H1 (cell line): Measurements from ENCODE around the gene HES1. TPM values are rescaled to one million over a fixed set of nuclear protein-coding genes. Genes with fewer than 3 reads are reported as not detected.

Experiments used
- CTCF ChIA-PET: fragments of 300-600 bp; sonication (Branson Sonifier 250); formaldehyde crosslinking; loops from one replicate; lab custom pipeline; 2021; ENCODE audit not compliant: partially characterized antibody; lab: Charles Lee
- POLR2A ChIA-PET: fragments of 300-600 bp; sonication (Branson Sonifier 250); formaldehyde crosslinking; loops from one replicate; lab custom pipeline; 2021; ENCODE audit warnings: inconsistent platforms; ENCODE audit not compliant: partially characterized antibody; lab: Charles Lee
- DNase-seq, 2 experiments: peaks; one replicate each; pipeline versions ENCODE4 v3.0.0 to v3.0.0-alpha.2; 2010 to 2022; ENCODE audit warnings: low spot score in 2 of 2, low read depth in 1 of 2, mixed read lengths in 1 of 2
- FAIRE-seq: peaks from 2 replicates; lab custom pipeline; 2011; peaks lifted over from hg19 to GRCh38; lab: Jason Lieb, UNC
- H2AFZ ChIP-seq: 2 replicates; pipeline ENCODE4 v1.8.1; 2012; ENCODE audit warnings: low read length, inconsistent platforms
- H2AK5ac ChIP-seq: 2 replicates; pipeline ENCODE4 v1.6.1; 2013; ENCODE audit warnings: low read depth, low read length
- H2BK120ac ChIP-seq: replicated peaks from 2 replicates; pipeline ENCODE3; 2013; ENCODE audit warnings: low read depth, low read length, inconsistent platforms
- H2BK12ac ChIP-seq: 2 replicates; pipeline ENCODE4 v1.6.1; 2013; ENCODE audit warnings: low read depth, low read length
- H2BK15ac ChIP-seq: 2 replicates; pipeline ENCODE4 v1.6.1; 2013; ENCODE audit warnings: low read length
- H2BK20ac ChIP-seq: 2 replicates; pipeline ENCODE4 v1.6.1; 2013; ENCODE audit warnings: low read length
- H2BK5ac ChIP-seq: 2 replicates; pipeline ENCODE4 v1.6.1; 2013; ENCODE audit warnings: low read depth, low read length
- H3K14ac ChIP-seq: 2 replicates; pipeline ENCODE4 v1.6.1; 2013; ENCODE audit warnings: inconsistent platforms; ENCODE audit not compliant: insufficient read length
- H3K18ac ChIP-seq: 2 replicates; pipeline ENCODE4 v1.6.1; 2013; ENCODE audit warnings: low read length; ENCODE audit errors: extremely low read depth
- H3K23ac ChIP-seq: 2 replicates; pipeline ENCODE4 v1.6.1; 2013; ENCODE audit warnings: inconsistent platforms; ENCODE audit not compliant: insufficient read length
- H3K23me2 ChIP-seq: 2 replicates; pipeline ENCODE4 v1.6.1; 2013; ENCODE audit warnings: low read depth, low read length
- H3K27ac ChIP-seq: 2 replicates; pipeline ENCODE4 v1.6.1; 2011; ENCODE audit warnings: low read depth, low read length, inconsistent platforms
- H3K27me3 ChIP-seq, 4 experiments: replicated peaks in 1 of 4; 1 replicate in 1 of 4; 2 replicates in 3 of 4; pipeline versions ENCODE4 v1.6.1 to v1.8.1; 2011 to 2013; ENCODE audit warnings: low read length in 3 of 4, mild to moderate bottlenecking in 3 of 4, inconsistent platforms in 2 of 4, mixed read lengths in 2 of 4, moderate library complexity in 1 of 4; ENCODE audit not compliant: control insufficient read depth in 3 of 4, insufficient read depth in 3 of 4; ENCODE audit errors: extremely low read depth in 1 of 4
- H3K36me3 ChIP-seq, 4 experiments: 2 replicates each; pipeline versions ENCODE4 v1.6.1 to v1.8.1; 2011 to 2013; ENCODE audit warnings: mild to moderate bottlenecking in 4 of 4, low read length in 3 of 4, moderate library complexity in 2 of 4, control low read depth in 1 of 4, inconsistent platforms in 1 of 4; ENCODE audit not compliant: insufficient read depth in 4 of 4, control insufficient read depth in 2 of 4
- H3K4ac ChIP-seq: replicated peaks from 2 replicates; pipeline ENCODE3; 2013; ENCODE audit warnings: low read length, low read depth, mixed read lengths, inconsistent platforms; ENCODE audit not compliant: insufficient read length
- H3K4me1 ChIP-seq, 4 experiments: replicated peaks in 1 of 4; 1 replicate in 1 of 4; 2 replicates in 3 of 4; pipeline versions ENCODE4 v1.6.1 to v1.8.1; 2011 to 2013; ENCODE audit warnings: low read length in 3 of 4, inconsistent platforms in 2 of 4, mixed read lengths in 1 of 4; ENCODE audit not compliant: insufficient read depth in 4 of 4, control insufficient read depth in 3 of 4
- H3K4me2 ChIP-seq, 2 experiments: 2 replicates each; pipeline versions ENCODE4 v1.6.1 to v1.8.1; 2011 to 2013; ENCODE audit warnings: low read depth in 2 of 2, low read length in 2 of 2, control low read depth in 1 of 2, inconsistent platforms in 1 of 2, mild to moderate bottlenecking in 1 of 2; ENCODE audit not compliant: insufficient read depth in 1 of 2
- H3K4me3 ChIP-seq, 4 experiments: fragments of 200-600, 300-600 bp in 1 of 4; sonication (generic), shearing (Covaris generic), sonication (Bioruptor Twin) in 1 of 4; 2 replicates each; pipeline versions ENCODE4 v1.5.1 to v1.8.1; 2011 to 2016; ENCODE audit warnings: low read length in 4 of 4, low read depth in 3 of 4, control low read depth in 2 of 4, inconsistent platforms in 2 of 4, mild to moderate bottlenecking in 2 of 4, mixed read lengths in 1 of 4, moderate library complexity in 1 of 4; ENCODE audit not compliant: insufficient read depth in 2 of 4; ENCODE audit errors: extremely low read depth in 1 of 4
- H3K56ac ChIP-seq: replicated peaks from 2 replicates; pipeline ENCODE3; 2013; ENCODE audit warnings: low read depth, mild to moderate bottlenecking, mixed read lengths, low read length, inconsistent platforms; ENCODE audit not compliant: insufficient read length
- H3K79me1 ChIP-seq: 2 replicates; pipeline ENCODE4 v1.6.1; 2013; ENCODE audit warnings: low read depth, low read length, control low read depth
- H3K79me2 ChIP-seq, 2 experiments: 2 replicates each; pipeline versions ENCODE4 v1.6.1 to v1.8.1; 2012 to 2013; ENCODE audit warnings: low read length in 2 of 2, mild to moderate bottlenecking in 2 of 2, inconsistent platforms in 1 of 2; ENCODE audit not compliant: insufficient read depth in 2 of 2, control insufficient read depth in 1 of 2
- H3K9ac ChIP-seq, 4 experiments: replicated peaks in 1 of 4; 1 replicate in 1 of 4; 2 replicates in 3 of 4; pipeline versions ENCODE4 v1.6.1 to v1.8.1; 2011 to 2013; ENCODE audit warnings: low read depth in 3 of 4, low read length in 3 of 4, control low read depth in 2 of 4, mild to moderate bottlenecking in 2 of 4, moderate library complexity in 2 of 4, inconsistent platforms in 1 of 4; ENCODE audit errors: extremely low read depth in 1 of 4
- H3K9me3 ChIP-seq, 2 experiments: 2 replicates each; pipeline versions ENCODE4 v1.6.1 to v1.8.1; 2012 to 2013; ENCODE audit warnings: mild to moderate bottlenecking in 2 of 2, moderate library complexity in 2 of 2, control low read depth in 1 of 2, inconsistent platforms in 1 of 2, low read depth in 1 of 2, low read length in 1 of 2, mixed read lengths in 1 of 2; ENCODE audit not compliant: insufficient read depth in 2 of 2
- H4K20me1 ChIP-seq, 2 experiments: replicated peaks in 1 of 2; 2 replicates each; pipeline versions ENCODE3 to v1.8.1; 2011 to 2013; ENCODE audit warnings: inconsistent platforms in 2 of 2, low read length in 2 of 2, mild to moderate bottlenecking in 1 of 2; ENCODE audit not compliant: insufficient read depth in 2 of 2, control insufficient read depth in 1 of 2
- H4K5ac ChIP-seq: 2 replicates; pipeline ENCODE4 v1.6.1; 2013; ENCODE audit warnings: low read length, low read depth, mixed read lengths, inconsistent platforms; ENCODE audit not compliant: insufficient read length
- H4K8ac ChIP-seq: 2 replicates; pipeline ENCODE4 v1.8.0; 2013; ENCODE audit warnings: mild to moderate bottlenecking, moderate library complexity, low read length, inconsistent platforms; ENCODE audit not compliant: insufficient read depth; ENCODE audit errors: extremely low read depth
- H4K91ac ChIP-seq: replicated peaks from 2 replicates; pipeline ENCODE3; 2013; ENCODE audit warnings: low read length, mixed read lengths, inconsistent platforms; ENCODE audit not compliant: insufficient read length
- CHD1 ChIP-seq: IDR thresholded peaks from 2 replicates; pipeline ENCODE4 v1.6.1; 2012; ENCODE audit warnings: low read depth, low read length, improper control_type of control experiment
- JUND ChIP-seq: IDR thresholded peaks from 2 replicates; pipeline ENCODE4 v1.6.1; 2011; ENCODE audit warnings: mild to moderate bottlenecking, improper control_type of control experiment, low read length
- KDM4A ChIP-seq: IDR thresholded peaks from one replicate; pipeline ENCODE4 v1.7.1; 2012; ENCODE audit warnings: low read depth, mild to moderate bottlenecking, moderate library complexity, low read length, inconsistent platforms; ENCODE audit not compliant: severe bottlenecking
- MAFK ChIP-seq: IDR thresholded peaks from 2 replicates; pipeline ENCODE4 v1.6.1; 2012; ENCODE audit warnings: low read depth, mild to moderate bottlenecking, improper control_type of control experiment, low read length
- NANOG ChIP-seq: IDR thresholded peaks from 2 replicates; pipeline ENCODE4 v1.6.1; 2011; ENCODE audit warnings: low read length, low read depth, mild to moderate bottlenecking, inconsistent platforms; ENCODE audit not compliant: insufficient read depth, poor library complexity, severe bottlenecking
- NRF1 ChIP-seq: IDR thresholded peaks from 2 replicates; pipeline ENCODE4 v1.6.1; 2011; ENCODE audit warnings: mild to moderate bottlenecking, low read depth, low read length, improper control_type of control experiment
- POLR2A ChIP-seq, 2 experiments: IDR thresholded peaks; 1 replicate in 1 of 2; 2 replicates in 1 of 2; pipeline ENCODE4 v1.6.1; 2011; ENCODE audit warnings: low read depth in 2 of 2, low read length in 2 of 2, mild to moderate bottlenecking in 2 of 2; ENCODE audit errors: control extremely low read depth in 1 of 2
- POLR2AphosphoS5 ChIP-seq: IDR thresholded peaks from 2 replicates; pipeline ENCODE4 v1.6.1; 2011; ENCODE audit warnings: low read depth, low read length
- RXRA ChIP-seq: IDR thresholded peaks from 2 replicates; pipeline ENCODE4 v1.6.1; 2011; ENCODE audit warnings: low read depth, mild to moderate bottlenecking, low read length, moderate library complexity; ENCODE audit not compliant: insufficient read depth
- SIX5 ChIP-seq: IDR thresholded peaks from 2 replicates; pipeline ENCODE4 v1.6.1; 2011; ENCODE audit warnings: mild to moderate bottlenecking, low read depth, low read length
- SP4 ChIP-seq: IDR thresholded peaks from 2 replicates; pipeline ENCODE4 v1.6.1; 2012; ENCODE audit warnings: low read length, inconsistent platforms
- YY1 ChIP-seq: IDR thresholded peaks from 2 replicates; pipeline ENCODE4 v1.6.1; 2011; ENCODE audit warnings: low read depth, mild to moderate bottlenecking, low read length
- WGBS, 2 experiments: shearing (Covaris generic) in 1 of 2; methylation state at CpG; one replicate each; pipeline versions ENCODE4 v1.1.6 to v1.1.7; 2013 to 2015; ENCODE audit warnings: low lambda C conversion rate in 2 of 2, mixed read lengths in 2 of 2, inconsistent platforms in 1 of 2, low coverage in 1 of 2, missing lambda C conversion rate in 1 of 2; ENCODE audit not compliant: insufficient replicate concordance in 2 of 2, insufficient coverage in 1 of 2, insufficient read length in 1 of 2; ENCODE audit errors: extremely low coverage in 1 of 2, missing lambda C conversion rate in 1 of 2; 5-methylcytosine and 5-hydroxymethylcytosine counted together
- polyA plus RNA-seq, 7 experiments: library from polyadenylated mRNA; depleted of rRNA in 3 of 7; stranded (reverse) in 5 of 7; unstranded in 2 of 7; fragments of >200 nt in 5 of 7; fragments of 200-250 nt in 2 of 7; gene quantifications; 1 replicate in 5 of 7; 2 replicates in 1 of 7; 4 replicates in 1 of 7; pipeline versions ENCODE4 v1.2.1 to v1.2.3, GENCODE V29; 2011 to 2013; ENCODE audit warnings: missing spikeins in 2 of 7, mixed read lengths in 2 of 7
- total RNA-seq: library from RNA; stranded (reverse); fragmentation: NEBNext Ultra II Directional; extraction: Animal tissue kit (Norgen Biotek cat#: 25700); gene quantifications from 2 replicates; pipeline ENCODE4 v1.2.1, GENCODE V29; 2021
- TF ChIP-seq, protein P1 (sequence below): IDR thresholded peaks from 2 replicates; pipeline ENCODE4 v1.6.1; 2012; ENCODE audit warnings: inconsistent platforms

Gene HES1
- total and polyA plus RNA-seq, 2 of the 8 experiments (the other 6 are each of a cell fraction or from before 2014, with no cell fraction given), result 7.9 to 12.9 TPM

- H3K4me1 ChIP-seq, result peaks cover 32 to 52% (median 35%) of the 10 kb centered on the region in 4 experiments
- TF ChIP-seq JUND (no peak), MAFK (no peak), SIX5 (no peak), CHD1 (no peak), NANOG (no peak), NRF1 (no peak), KDM4A (peak; percentile 19), POLR2A (IDR thresholded peaks at IDR 0.05; ENCODE audit: control extremely low read depth in 1 of 2, low read depth in 2 of 2, low read length in 2 of 2) (peak in 1 of 2 experiments; percentile 22; a peak in 1 of 3 replicates), RXRA (no peak), POLR2AphosphoS5 (0 out of 2 replicates have a peak, but pooled peaks have one; percentile 13), SP4 (no peak), YY1 (no peak)
- TF ChIP-seq, protein P1, sequence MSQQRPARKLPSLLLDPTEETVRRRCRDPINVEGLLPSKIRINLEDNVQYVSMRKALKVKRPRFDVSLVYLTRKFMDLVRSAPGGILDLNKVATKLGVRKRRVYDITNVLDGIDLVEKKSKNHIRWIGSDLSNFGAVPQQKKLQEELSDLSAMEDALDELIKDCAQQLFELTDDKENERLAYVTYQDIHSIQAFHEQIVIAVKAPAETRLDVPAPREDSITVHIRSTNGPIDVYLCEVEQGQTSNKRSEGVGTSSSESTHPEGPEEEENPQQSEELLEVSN, result peak; percentile 4; the same call in 1 of the 2 replicates
Measured at GRCh38 chr3:194134231-194134756, 1.7 kb upstream of the HES1 start.

More at GRCh38 chr3:194134231-194134756, 1.7 kb upstream of the HES1 start:
- ChIA-PET CTCF (interaction anchor here (0.7 kb wide), 1 partner anchor 56 kb away, joined by 3 read pairs; no protein-coding TSS in a partner anchor), POLR2A (interaction anchor here (0.6 to 5.4 kb wide), 22 partner anchors 7 to 358 kb away, joined by 3 to 21 read pairs (median 3); no protein-coding TSS in a partner anchor)
- Histone ChIP-seq H3K27ac (0 out of 2 replicates have a peak overlapping the region, but pooled peaks have one; percentile 5), H2BK5ac (no peak overlapping the region), H3K79me2 (peaks cover 0 to 15% of the 10 kb centered on the region in 2 experiments; a peak in 2 of 4 replicates), H3K79me1 (no peaks in the 10 kb centered on the region), H2BK12ac (no peak overlapping the region), H4K8ac (peak overlapping the region; percentile 91), H2BK20ac (no peak overlapping the region), H2BK15ac (no peak overlapping the region), H4K91ac (no peak overlapping the region), H3K14ac (no peak overlapping the region), H4K20me1 (peaks cover 0 to 7% of the 10 kb centered on the region in 2 experiments), H3K23me2 (peaks cover 15% of the 10 kb centered on the region; the same call in 1 of the 2 replicates), H2BK120ac (no peak overlapping the region), H3K23ac (no peak overlapping the region), H3K9me3 (no peaks in the 10 kb centered on the region), H3K36me3 (peaks cover 0 to 7% (median 2%) of the 10 kb centered on the region in 4 experiments; a peak in 2 of 8 replicates), H3K9ac (peak overlapping the region in 3 of 4 experiments; percentile 17 to 43 (median 38); a peak in 4 of 7 replicates), H4K5ac (peak overlapping the region; percentile 61), H3K4me3 (peak overlapping the region; percentile 43 to 73 (median 59)), H3K18ac (peak overlapping the region; percentile 68), H3K56ac (peak overlapping the region; percentile 37), H3K27me3 (peaks cover 0 to 24% (median 11%) of the 10 kb centered on the region in 4 experiments; a peak in 4 of 7 replicates), H2AFZ (no peak overlapping the region), H3K4ac (no peak overlapping the region), H2AK5ac (no peak overlapping the region), H3K4me2 (peak overlapping the region; percentile 86 to 96)
- WGBS, 2 experiments, result no CpG with 5 or more reads among the region's 71 CpGs
- FAIRE-seq, result no peak
- peak in 1 of 2 experiments; percentile 72 for DNase-seq
